Measurements from ENCODE around the gene ALDH3A1.
"Not testable (repeated sequence)": the region's sequence is repeated elsewhere in the genome, so short reads cannot be mapped to it uniquely, and the experiment has no call there.

ALDH3A1 gene

DNA sequence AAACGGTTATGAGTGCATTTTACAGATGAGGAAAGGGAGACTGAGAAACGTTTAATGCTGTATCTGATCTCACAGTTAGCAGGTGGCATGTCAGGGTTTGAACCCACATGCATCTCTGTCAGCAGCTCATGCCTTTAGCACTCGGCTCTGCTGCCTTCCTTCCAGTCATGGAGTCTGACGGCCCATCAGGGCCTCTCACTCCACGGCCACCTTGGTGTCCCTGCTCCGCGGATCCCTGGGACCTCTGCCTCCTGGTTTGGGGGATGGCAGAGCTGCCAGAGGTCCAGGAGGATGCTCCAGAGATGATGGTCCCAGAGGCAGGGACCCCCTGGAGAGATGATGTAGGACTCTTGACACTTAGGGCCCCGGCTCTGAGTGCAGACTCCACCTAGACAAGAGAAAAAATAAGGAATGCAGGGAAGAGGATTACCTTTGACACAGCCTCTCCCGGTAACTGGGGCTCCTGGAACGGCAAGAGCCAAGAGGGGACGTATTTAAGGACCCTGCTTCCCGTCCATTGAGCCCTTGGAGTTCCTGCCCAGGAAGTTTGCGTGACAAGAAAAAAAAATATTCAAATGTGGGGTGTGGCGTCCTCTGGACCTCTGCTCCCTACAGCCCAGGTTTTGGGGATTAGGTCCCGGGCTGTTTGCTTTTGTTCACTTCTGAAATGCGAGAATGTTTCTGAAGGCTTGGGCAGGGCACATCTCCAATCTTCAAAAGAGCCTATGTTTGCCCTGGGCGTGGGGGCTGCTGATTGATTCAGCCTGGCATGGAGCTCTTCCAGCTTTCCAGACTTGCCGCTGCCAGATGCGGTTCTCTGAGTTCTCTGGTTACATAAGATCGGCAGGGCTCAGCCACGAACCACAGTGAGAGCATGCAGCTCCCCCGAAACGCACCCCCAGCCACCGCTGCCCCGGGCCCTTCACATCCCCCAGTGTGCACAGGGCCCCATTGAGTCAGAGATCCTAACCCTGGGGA is at the start of gene ALDH3A1:
TSS of gene ALDH3A1 (minus strand) at position 470 of the 978 bp plus-strand sequence. CDS start 3,169 bp downstream, outside the sequence.
- DNase-seq (ENCODE audit: low read depth in 3 of 3, low spot score in 1 of 3), result no peak

DNA sequence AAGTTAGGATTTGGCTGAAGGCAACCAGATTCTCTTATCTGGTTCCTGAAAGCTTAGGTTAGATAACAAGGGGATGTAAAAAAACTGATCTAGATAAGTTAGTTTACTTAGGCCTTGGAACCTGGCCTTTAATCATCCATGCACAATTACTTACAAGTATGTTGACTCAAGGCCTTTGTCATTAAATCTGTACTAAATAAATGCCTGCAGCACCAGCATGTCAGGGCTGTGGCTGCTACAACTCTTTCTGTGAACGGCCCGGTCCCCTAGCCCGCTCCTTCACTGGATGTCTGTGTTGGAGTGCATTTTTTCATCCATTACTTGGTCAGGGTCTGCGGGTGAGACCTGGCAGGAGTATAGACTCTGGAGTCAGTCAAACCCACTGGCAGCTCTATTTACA is 48.4 kb upstream of the ALDH3A1 start:
- no peak for DNase-seq (ENCODE audit: low read depth in 3 of 3, low spot score in 1 of 3)

DNA sequence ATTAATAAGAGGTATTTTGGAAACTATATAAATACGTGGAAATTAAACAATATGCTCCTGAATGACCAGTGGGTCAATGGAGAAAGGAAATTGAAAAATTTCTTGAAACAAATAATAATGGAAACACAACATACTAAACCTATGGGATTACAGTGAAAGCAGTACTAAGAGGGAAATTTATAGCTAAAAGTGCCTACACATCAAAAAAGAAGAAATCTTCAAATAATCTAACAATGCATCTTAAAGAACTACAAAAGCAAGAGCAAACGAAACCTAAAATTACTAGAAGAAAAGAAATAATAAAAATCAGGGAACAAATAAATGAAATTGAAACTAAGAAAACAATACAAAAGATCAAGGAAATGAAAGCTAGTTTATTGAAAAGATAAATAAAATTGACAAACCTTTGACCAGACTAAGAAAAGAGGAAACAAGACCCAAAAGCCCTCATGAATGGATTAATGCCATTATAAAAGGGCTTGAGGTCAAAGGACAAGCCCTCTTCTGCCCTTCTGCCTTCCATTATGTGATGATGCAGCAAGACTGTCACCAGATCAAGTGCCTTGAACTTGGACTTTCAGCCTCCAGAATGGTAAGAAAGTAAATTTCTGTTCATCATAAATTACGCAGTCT is 43.9 kb upstream of the ALDH3A1 start:
- DNase-seq (ENCODE audit: low read depth in 3 of 3, low spot score in 1 of 3), result no peak

GRCh38 chr17:19787733-19788357 is 39.7 kb upstream of the ALDH3A1 start:
- no peak for DNase-seq (ENCODE audit: low read depth in 3 of 3, low spot score in 1 of 3)

DNA sequence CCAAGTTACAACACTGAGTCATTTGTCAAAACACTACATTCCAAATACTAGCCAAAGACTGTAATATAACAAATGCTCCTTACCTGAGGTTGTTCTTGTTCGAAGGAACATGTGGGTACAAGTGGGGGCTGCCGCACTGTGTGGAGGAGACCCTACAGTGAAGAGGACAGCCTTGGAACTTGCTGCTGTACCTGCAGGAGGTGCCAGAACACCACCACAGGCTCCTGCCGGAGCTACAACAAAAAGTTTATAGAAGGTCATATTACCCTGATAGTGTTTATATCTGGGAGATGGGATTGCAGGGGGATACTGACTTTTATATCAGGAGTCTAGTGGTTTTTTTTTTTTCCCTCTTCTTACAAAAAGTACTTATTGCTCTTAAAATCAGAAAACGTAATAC is 37.8 kb upstream of the ALDH3A1 start:
- DNase-seq (ENCODE audit: low read depth in 3 of 3, low spot score in 1 of 3), result no peak

DNA sequence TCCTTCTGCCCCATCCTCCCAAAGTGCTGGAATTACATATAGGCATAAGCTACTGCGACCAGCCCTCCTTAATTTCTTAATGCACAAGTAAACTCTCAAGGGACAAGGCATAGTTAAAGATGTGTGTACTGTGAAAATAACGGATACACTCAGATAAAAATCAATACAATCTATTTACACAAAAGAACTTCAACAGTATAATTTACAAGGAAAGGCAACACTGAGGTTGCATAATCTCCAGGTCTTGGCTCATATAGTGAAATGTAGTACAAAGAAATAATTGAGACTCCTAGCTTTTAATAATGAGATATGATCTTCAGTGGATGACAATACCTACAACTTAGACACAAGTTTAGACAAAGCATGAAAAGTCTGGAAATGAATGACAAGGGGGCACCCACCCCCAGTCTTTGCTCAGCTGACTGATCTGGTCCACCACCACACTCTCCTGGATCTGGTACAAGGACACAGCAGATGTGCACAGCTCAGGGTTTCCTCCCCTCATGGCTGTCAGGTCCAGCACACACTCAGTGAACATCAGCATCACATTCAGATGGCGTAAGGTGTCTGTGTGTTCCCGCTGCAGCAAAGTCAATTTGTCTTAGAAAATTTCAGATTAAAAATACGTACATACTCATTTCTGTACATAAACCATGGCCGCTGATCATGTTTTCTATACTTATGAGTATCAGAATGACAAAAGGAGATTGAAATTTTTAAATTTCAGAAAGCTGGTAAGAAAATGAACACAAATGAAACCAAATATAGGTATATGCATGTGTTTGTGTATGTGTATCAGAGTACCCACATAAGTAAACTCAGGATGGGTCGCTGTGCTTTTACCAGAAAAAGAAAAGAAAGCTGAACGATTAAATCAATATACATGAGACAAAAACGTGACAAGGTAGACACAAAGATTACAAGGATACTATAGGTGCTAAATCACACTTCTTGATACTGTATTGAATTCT is 33.7 kb upstream of the ALDH3A1 start:
- DNase-seq (ENCODE audit: low read depth in 3 of 3, low spot score in 1 of 3), result no peak

DNA sequence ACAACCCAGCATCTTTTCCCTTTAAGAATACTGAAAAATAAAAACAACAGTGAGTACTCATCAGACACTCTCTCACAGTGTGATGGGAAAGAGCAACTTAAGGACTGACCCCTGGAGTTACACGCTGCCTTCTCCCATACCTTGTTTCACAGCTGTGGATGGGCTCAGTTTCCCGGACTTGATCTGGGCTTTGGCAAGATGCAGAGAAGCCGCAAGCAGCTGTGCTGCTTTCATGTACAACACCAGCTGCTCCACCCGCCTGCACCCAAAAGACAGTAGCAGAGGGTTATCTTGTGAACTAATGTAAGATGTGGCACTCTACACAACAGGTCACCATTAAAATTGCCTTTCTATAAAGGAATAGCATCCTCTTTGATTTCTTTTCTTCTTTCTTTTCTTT is 32.7 kb upstream of the ALDH3A1 start:
- no peak for DNase-seq (ENCODE audit: low read depth in 3 of 3, low spot score in 1 of 3)

- no peak for DNase-seq (ENCODE audit: low read depth in 3 of 3, low spot score in 1 of 3)
Observed at GRCh38 chr17:19773534-19773933, 25.4 kb upstream of the ALDH3A1 start.

GRCh38 chr17:19771971-19772630 is 24.0 kb upstream of the ALDH3A1 start:
- peak in 2 of 3 donors; percentile 8 to 21 for DNase-seq (ENCODE audit: low read depth in 3 of 3, low spot score in 1 of 3)

DNA sequence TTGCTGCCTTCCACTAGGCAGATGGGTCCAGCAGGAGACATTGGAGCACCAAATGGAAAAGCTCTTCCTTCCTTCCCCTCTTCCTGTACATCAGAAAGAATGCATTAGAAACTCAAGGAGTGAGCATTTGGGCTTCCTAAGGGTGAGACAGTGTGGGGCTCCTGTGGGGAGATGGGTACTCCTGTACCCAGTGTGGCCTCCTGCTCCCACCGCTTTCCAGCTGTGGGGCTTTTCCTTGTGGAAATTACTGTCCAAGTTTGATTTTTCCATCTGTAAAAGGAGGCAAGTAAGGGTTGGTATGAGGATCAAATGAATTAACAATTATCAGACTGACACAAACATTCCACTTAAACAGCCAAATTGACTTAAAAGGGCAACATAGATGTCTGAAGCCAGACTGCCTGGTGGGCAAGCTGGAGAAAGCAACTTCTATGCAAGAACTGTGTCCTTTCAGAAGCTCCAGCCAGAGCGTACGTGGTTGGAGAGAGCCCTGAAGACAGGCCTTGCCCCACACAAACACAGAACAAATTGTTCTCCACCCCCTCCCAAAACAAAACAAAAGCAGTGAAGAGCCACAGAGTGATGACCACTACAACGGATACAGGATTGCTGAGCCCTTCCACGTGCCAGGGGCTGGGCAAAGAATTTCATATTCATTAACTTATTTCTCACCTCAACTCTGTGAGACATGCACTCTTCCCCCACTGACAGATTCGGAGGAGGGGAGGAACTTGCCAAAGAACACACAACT is 23.1 kb upstream of the ALDH3A1 start:
- DNase-seq (ENCODE audit: low read depth in 3 of 3, low spot score in 1 of 3), result no peak

- no peak for DNase-seq (ENCODE audit: low read depth in 3 of 3, low spot score in 1 of 3)
Observed at GRCh38 chr17:19769946-19770652, 22.0 kb upstream of the ALDH3A1 start.

GRCh38 chr17:19768046-19768782 is 20.1 kb upstream of the ALDH3A1 start:
- no peak for DNase-seq (ENCODE audit: low read depth in 3 of 3, low spot score in 1 of 3)

DNA sequence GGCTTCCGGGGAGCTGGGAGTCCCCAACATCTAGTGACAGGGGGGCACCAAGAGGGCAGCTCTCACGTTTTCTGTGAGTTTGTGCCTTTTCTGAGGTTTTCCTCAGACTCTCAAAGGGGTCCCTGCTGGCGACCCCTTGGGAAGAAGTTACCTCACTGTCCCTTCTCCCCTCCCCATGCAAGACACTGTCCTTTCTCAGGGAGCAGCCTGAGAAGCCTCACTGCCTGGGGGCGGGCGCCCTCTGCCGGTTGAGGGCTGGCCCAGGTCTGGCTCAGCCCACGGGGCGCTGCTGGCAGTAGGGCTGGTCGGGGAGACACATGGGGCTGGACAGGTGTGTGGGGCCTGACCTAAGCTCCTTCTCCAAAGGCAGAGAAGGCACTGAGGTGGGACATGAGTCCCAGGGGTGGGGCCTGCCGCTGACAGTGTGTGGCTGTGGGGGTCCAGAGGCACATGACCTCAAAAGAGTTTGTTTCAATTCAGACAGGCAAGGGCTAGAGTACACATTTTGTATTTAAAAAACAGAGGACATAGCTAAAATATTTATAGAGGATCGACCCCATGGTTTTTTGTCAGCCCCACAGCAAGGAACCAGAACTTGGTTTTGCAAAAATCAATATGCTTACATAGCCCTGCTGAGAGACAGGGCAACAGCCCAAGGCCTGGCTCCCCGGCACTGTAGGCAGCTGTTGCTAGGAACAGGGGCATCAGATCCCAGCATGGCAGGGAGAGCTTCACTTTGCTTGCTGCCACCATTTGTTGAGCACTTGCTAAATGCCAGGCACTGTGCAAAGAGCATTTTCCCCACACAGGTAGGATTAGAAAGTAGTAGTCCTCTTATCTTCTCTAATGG is 18.5 kb upstream of the ALDH3A1 start:
- DNase-seq (ENCODE audit: low read depth in 3 of 3, low spot score in 1 of 3), result peak; percentile 46 to 82 (median 54)

GRCh38 chr17:19766016-19766415 is 17.9 kb upstream of the ALDH3A1 start:
- no peak for DNase-seq (ENCODE audit: low read depth in 3 of 3, low spot score in 1 of 3)

- not testable (repeated sequence) for DNase-seq (ENCODE audit: low read depth in 3 of 3, low spot score in 1 of 3)
Observed at GRCh38 chr17:19763991-19764390, 15.9 kb upstream of the ALDH3A1 start.

- DNase-seq (ENCODE audit: low read depth in 3 of 3, low spot score in 1 of 3), result no peak
Observed at GRCh38 chr17:19763416-19763815, 15.3 kb upstream of the ALDH3A1 start.

GRCh38 chr17:19762515-19762961 is 14.4 kb upstream of the ALDH3A1 start:
- DNase-seq (ENCODE audit: low read depth in 3 of 3, low spot score in 1 of 3), result peak in 2 of 3 donors; percentile 33 to 40
